CD4-positive, alpha-beta T cell (primary cell): Measurements from ENCODE around the gene TH. TPM values are rescaled to one million over a fixed set of nuclear protein-coding genes. Genes with fewer than 3 reads are reported as not detected.

ENCODE experiments used
- ATAC-seq: fragments of 200-7000 bp; cut with Tn5 transposase; one replicate; pipeline ENCODE4 v1.10.0; 2022; ENCODE audit warnings: mild to moderate bottlenecking; ENCODE audit not compliant: poor library complexity
- CTCF ChIA-PET: fragments of 350-600 bp; sonication (Branson Sonifier 250); formaldehyde crosslinking; loops from one replicate; lab custom pipeline; 2021; ENCODE audit warnings: antibody characterized with exemption, inconsistent platforms; lab: Charles Lee
- POLR2A ChIA-PET: fragments of 350-600 bp; sonication (Branson Sonifier 250); formaldehyde crosslinking; loops from one replicate; lab custom pipeline; 2021; ENCODE audit warnings: antibody characterized with exemption, inconsistent platforms; lab: Charles Lee
- DNase-seq, 14 experiments: peaks; one replicate each; pipeline ENCODE4 v3.0.0-alpha.2; 2013 to 2020; ENCODE audit warnings: mixed read lengths in 2 of 14
- H3K27ac ChIP-seq, 2 donors: one replicate each; pipeline versions ENCODE4 v1.5.1 to v1.7.0; 2013; ENCODE audit warnings: low read length in 2 of 2, low read depth in 1 of 2, mild to moderate bottlenecking in 1 of 2
- H3K27me3 ChIP-seq, 2 experiments: 1 replicate in 1 of 2; 2 replicates in 1 of 2; pipeline versions ENCODE4 v1.6.1 to v1.7.0; 2013; ENCODE audit warnings: low read length in 2 of 2, control low read depth in 1 of 2, mild to moderate bottlenecking in 1 of 2, moderate library complexity in 1 of 2; ENCODE audit not compliant: insufficient read depth in 2 of 2, control insufficient read depth in 1 of 2
- H3K36me3 ChIP-seq: one replicate; pipeline ENCODE4 v1.6.1; 2013; ENCODE audit warnings: low read length, control low read depth; ENCODE audit not compliant: insufficient read depth
- H3K4me1 ChIP-seq: one replicate; pipeline ENCODE4 v1.6.1; 2013; ENCODE audit warnings: low read length, control low read depth; ENCODE audit not compliant: insufficient read depth
- H3K4me3 ChIP-seq: one replicate; pipeline ENCODE4 v1.5.1; 2013; ENCODE audit warnings: mild to moderate bottlenecking, low read length, moderate library complexity
- H3K9me3 ChIP-seq, 2 experiments: 1 replicate in 1 of 2; 2 replicates in 1 of 2; pipeline versions ENCODE4 v1.6.1 to v1.7.0; 2013; ENCODE audit warnings: low read length in 2 of 2, mild to moderate bottlenecking in 2 of 2, control low read depth in 1 of 2, moderate library complexity in 1 of 2; ENCODE audit not compliant: control insufficient read depth in 1 of 2, insufficient read depth in 1 of 2
- H3K27ac Mint-ChIP-seq: one replicate; pipeline ENCODE4 v1.8.0; 2020; ENCODE audit warnings: mixed read lengths
- H3K27me3 Mint-ChIP-seq: one replicate; pipeline ENCODE4 v1.8.0; 2021; ENCODE audit warnings: mixed read lengths
- H3K36me3 Mint-ChIP-seq: one replicate; pipeline ENCODE4 v1.8.0; 2021; ENCODE audit warnings: low read depth, mixed read lengths
- H3K4me1 Mint-ChIP-seq: one replicate; pipeline ENCODE4 v1.8.0; 2021; ENCODE audit warnings: low read depth, mixed read lengths
- H3K4me3 Mint-ChIP-seq: one replicate; pipeline ENCODE4 v1.8.0; 2020; ENCODE audit warnings: mild to moderate bottlenecking, mixed read lengths
- H3K9me3 Mint-ChIP-seq: one replicate; pipeline ENCODE4 v1.8.0; 2020; ENCODE audit warnings: mixed read lengths
- CTCF ChIP-seq: fragments of 200-600 bp; IDR thresholded peaks from one replicate; pipeline ENCODE4 v1.8.0; 2022; ENCODE audit warnings: antibody characterized with exemption, mild to moderate bottlenecking
- intact Hi-C, 2 experiments: fragments of 100-400 bp; cut with DNase I in 1 of 2; cut with micrococcal nuclease in 1 of 2; formaldehyde crosslinking; loops; one replicate each; pipeline versions ENCODE4 v1.15.1 to v1.9.0; 2023 to 2025; cut with DNase I, micrococcal nuclease
- total RNA-seq, 174 experiments: library from RNA in 2 of 174; stranded (reverse) in 2 of 174; gene quantifications; one replicate each; pipeline ENCODE4 v1.2.3 and lab custom pipeline; 2021 to 2026

Gene TH
- total RNA-seq, 2 experiments from 2014 or later: not detected

GRCh38 chr11:2139123-2139521 is 32.5 kb downstream of the TH start, which contains the start of gene IGF2:
Gene IGF2 (minus strand): TSS chr11:2139389. CDS start chr11:2135523, 3,866 bp downstream.
- no peaks in the 10 kb centered on the region for H3K9me3 Mint-ChIP-seq
- Histone ChIP-seq H3K4me3 (peak within 1 kb of the TSS; percentile 26), H3K4me1 (peaks cover 19% of the 10 kb centered on the region), H3K36me3 (no peaks in the 10 kb centered on the region), H3K9me3 (peaks cover 0 to 9% of the 10 kb centered on the region in 2 experiments), H3K27ac (no peak within 1 kb of the TSS), H3K27me3 (peaks cover 48 to 76% of the 10 kb centered on the region in 2 experiments)
- ChIA-PET CTCF (interaction anchor here (1.5 kb wide), 1 partner anchor 13 kb away, joined by 8 read pairs; no protein-coding TSS in a partner anchor), POLR2A (no interaction called here)
- H3K36me3 Mint-ChIP-seq: no peaks in the 10 kb centered on the region
- ATAC-seq: peak; percentile 24
- DNase-seq: peak in 1 of 14 experiments; percentile 35
- peak within 1 kb of the TSS; percentile 77 for H3K4me3 Mint-ChIP-seq
- H3K27ac Mint-ChIP-seq: no peak within 1 kb of the TSS
- H3K27me3 Mint-ChIP-seq: peaks cover 65% of the 10 kb centered on the region
- no peak for TF ChIP-seq CTCF
- peaks cover 18% of the 10 kb centered on the region for H3K4me1 Mint-ChIP-seq
- intact Hi-C loops: no loop called here

GRCh38 chr11:2138431-2139122 is 33.0 kb downstream of the TH start:
- Mint-ChIP-seq H3K4me3 (peak overlapping the region; percentile 77), H3K36me3 (no peaks in the 10 kb centered on the region), H3K27ac (no peak overlapping the region), H3K27me3 (peaks cover 67% of the 10 kb centered on the region), H3K4me1 (peaks cover 18% of the 10 kb centered on the region), H3K9me3 (no peaks in the 10 kb centered on the region)
- no peaks in the 10 kb centered on the region for H3K36me3 ChIP-seq
- intact Hi-C loops: no loop called here
- H3K27ac ChIP-seq: no peak overlapping the region
- ChIA-PET POLR2A (no interaction called here), CTCF (interaction anchor here (1.5 kb wide), 1 partner anchor 13 kb away, joined by 8 read pairs; no protein-coding TSS in a partner anchor)
- H3K4me1 ChIP-seq: peaks cover 15% of the 10 kb centered on the region
- peaks cover 46 to 76% of the 10 kb centered on the region in 2 experiments for H3K27me3 ChIP-seq
- peak overlapping the region; percentile 26 for H3K4me3 ChIP-seq
- DNase-seq (no peak), ATAC-seq (peak; percentile 31)
- peaks cover 0 to 9% of the 10 kb centered on the region in 2 experiments for H3K9me3 ChIP-seq
- TF ChIP-seq CTCF: no peak

- TF ChIP-seq CTCF: no peak
- Histone ChIP-seq H3K4me3 (peak overlapping the region; percentile 26), H3K4me1 (peaks cover 15% of the 10 kb centered on the region), H3K9me3 (peaks cover 0 to 9% of the 10 kb centered on the region in 2 experiments), H3K36me3 (no peaks in the 10 kb centered on the region), H3K27ac (no peak overlapping the region), H3K27me3 (peaks cover 50 to 77% of the 10 kb centered on the region in 2 experiments)
- ChIA-PET CTCF (interaction anchor here (1.5 kb wide), 1 partner anchor 14 kb away, joined by 8 read pairs; no protein-coding TSS in a partner anchor), POLR2A (no interaction called here)
- no peaks in the 10 kb centered on the region for H3K9me3 Mint-ChIP-seq
- no peak overlapping the region for H3K27ac Mint-ChIP-seq
- no peak overlapping the region for H3K4me3 Mint-ChIP-seq
- H3K27me3 Mint-ChIP-seq: peaks cover 64% of the 10 kb centered on the region
- H3K36me3 Mint-ChIP-seq: no peaks in the 10 kb centered on the region
- H3K4me1 Mint-ChIP-seq: peaks cover 17% of the 10 kb centered on the region
- no peak for ATAC-seq
- intact Hi-C loops: no loop called here
- no peak for DNase-seq
Measured at GRCh38 chr11:2138068-2138430, 33.6 kb downstream of the TH start.
